NCI-H2227 treated with DMSO at 0.1 percent for 48 hours (cell line): ENCODE measurements around the gene MMP24OS.
A peak's percentile ranks its signal among the peaks of the same experiment; 100 is the strongest.
"Not testable (repeated sequence)": the region's sequence is repeated elsewhere in the genome, so short reads cannot be mapped to it uniquely, and the experiment has no call there.

Experiments used
- DNase-seq: peaks from one replicate; lab custom pipeline; 2025; lab: John Stamatoyannopoulos, UW

MMP24OS gene

GRCh38 chr20:35275741-35276251 lies 2.1 kb downstream of the MMP24OS start:
- DNase-seq, result no peak

- DNase-seq, result no peak
Measured at GRCh38 chr20:35274172-35275092, 3.5 kb downstream of the MMP24OS start.

GRCh38 chr20:35273449-35274171 lies 4.3 kb downstream of the MMP24OS start:
- DNase-seq, result no peak

- DNase-seq, result no peak
Measured at GRCh38 chr20:35271904-35272303, 6.0 kb downstream of the MMP24OS start.

- DNase-seq, result no peak
Measured at GRCh38 chr20:35271073-35271882, 6.6 kb downstream of the MMP24OS start.

GRCh38 chr20:35270021-35270902 lies 7.7 kb downstream of the MMP24OS start:
- DNase-seq, result no peak

GRCh38 chr20:35269055-35269781 lies 8.7 kb downstream of the MMP24OS start:
- DNase-seq, result peak; percentile 46

GRCh38 chr20:35267092-35267491 lies 10.8 kb downstream of the MMP24OS start:
- no peak for DNase-seq

GRCh38 chr20:35264755-35265154 lies 13.2 kb downstream of the MMP24OS start:
- DNase-seq, result no peak

GRCh38 chr20:35263532-35264341 lies 14.2 kb downstream of the MMP24OS start:
- DNase-seq, result no peak

GRCh38 chr20:35262731-35263531 lies 15.0 kb downstream of the MMP24OS start:
- peak; percentile 30 for DNase-seq

GRCh38 chr20:35262321-35262720 lies 15.6 kb downstream of the MMP24OS start:
- not testable (repeated sequence) for DNase-seq

GRCh38 chr20:35260426-35260825 lies 17.5 kb downstream of the MMP24OS start:
- DNase-seq, result no peak

GRCh38 chr20:35257175-35257909 lies 20.6 kb downstream of the MMP24OS start:
- no peak for DNase-seq

GRCh38 chr20:35254448-35254999 lies 23.4 kb downstream of the MMP24OS start:
- DNase-seq, result no peak

GRCh38 chr20:35253010-35253409 lies 24.9 kb downstream of the MMP24OS start:
- DNase-seq, result no peak

- not testable (repeated sequence) for DNase-seq
Measured at GRCh38 chr20:35252598-35252997, 25.3 kb downstream of the MMP24OS start.
